HG03565 (cell line): ENCODE data around the gene WDR27.
"Not testable (repeated sequence)": the region's sequence is repeated elsewhere in the genome, so short reads cannot be mapped to it uniquely, and the experiment has no call there.

Experiments used
- ATAC-seq: cut with Tn5 transposase; IDR thresholded peaks from one replicate; pipeline ENCODE4 v1.9.1; 2021; ENCODE audit warnings: mild to moderate bottlenecking, moderate library complexity; ENCODE audit not compliant: unreplicated experiment

WDR27 gene

DNA sequence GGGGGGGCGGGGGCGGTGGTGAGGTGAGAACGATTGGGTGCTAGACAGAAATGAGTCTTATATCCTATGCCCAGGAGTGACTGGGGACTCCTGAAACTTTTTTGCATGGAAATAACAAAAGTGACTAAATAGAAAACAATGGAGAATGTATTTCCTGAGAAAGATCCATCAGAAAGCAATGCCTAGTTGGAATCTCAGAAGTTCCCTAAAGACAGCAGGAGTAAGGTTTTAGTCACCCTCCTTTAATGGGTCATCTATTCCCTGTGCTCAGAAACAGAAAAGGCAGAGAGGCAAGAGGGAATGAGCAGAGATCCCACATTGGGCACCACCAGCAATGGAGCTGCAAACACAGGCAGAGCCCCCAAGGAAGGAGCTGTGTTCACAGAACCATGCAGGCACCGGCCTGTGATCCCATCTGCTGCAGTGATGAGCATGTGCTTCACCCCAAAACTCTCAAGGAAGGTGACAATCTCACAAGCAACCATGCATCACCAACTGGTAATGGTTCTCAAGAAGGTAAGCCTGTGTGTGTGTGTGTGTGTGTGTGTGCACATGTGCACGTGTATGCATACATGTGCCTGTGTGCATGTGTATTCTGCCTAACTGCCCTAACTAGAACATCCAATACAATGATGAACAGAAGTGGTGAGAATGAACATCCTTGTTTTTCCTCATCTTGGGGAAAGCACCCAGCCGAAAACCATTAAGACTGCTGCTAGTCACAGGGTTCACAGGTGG, 168.4 kb downstream of the WDR27 start:
- no peak for ATAC-seq

DNA sequence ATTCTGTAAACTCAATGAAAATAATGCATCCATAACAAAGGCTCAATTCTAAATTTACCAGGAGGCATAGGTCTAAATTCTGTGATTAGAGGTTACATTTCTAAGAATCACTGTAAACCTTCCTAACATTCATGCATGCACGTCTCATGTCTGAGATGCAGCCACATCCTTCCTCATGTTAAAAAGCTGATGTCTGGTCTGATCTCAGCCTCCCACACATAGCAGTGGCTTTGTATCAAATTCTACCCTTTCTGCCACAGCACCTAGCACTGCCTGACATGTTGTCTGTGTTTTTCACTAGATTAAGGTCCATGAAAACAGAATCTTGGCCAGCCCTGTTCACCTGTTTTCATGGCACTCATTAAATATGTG, 171.1 kb downstream of the WDR27 start:
- ATAC-seq = no peak

DNA sequence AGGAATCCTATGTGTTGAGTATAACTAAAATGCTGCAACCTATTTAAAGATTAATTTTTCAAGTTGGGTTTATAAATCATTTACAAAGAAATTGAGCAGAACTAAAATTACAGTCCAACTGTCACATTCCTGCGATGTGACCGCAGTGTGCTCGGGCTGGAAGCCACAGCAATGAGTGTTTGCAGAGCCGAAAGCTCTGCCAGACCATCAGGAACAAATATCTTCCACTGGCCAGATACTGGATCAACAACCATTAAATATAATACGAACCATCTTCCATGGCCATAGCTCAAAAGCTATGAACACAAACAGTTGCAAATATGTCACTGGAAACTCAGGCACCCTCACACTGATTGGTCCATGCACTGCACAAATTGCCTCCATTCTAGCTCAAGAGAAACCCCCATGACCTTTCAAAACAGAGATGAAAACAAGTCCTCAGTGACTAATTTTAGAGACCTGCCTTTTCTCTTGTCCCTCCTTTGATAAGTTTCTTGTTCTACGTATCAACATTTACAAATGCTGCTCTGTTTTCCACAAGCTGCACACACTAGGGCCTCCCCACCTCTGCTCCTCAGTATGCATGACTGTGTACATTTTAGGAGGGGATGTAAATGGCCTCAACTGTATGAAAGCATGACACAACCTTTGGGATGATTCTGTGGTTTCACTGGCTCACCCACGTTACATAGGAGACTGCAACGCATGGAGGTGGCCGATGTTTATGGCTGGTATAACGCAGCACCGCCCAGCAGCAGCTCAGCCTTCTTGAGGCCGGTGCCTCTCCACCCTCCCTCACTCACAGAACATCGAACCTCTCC, 171.7 kb downstream of the WDR27 start:
- no peak for ATAC-seq

DNA sequence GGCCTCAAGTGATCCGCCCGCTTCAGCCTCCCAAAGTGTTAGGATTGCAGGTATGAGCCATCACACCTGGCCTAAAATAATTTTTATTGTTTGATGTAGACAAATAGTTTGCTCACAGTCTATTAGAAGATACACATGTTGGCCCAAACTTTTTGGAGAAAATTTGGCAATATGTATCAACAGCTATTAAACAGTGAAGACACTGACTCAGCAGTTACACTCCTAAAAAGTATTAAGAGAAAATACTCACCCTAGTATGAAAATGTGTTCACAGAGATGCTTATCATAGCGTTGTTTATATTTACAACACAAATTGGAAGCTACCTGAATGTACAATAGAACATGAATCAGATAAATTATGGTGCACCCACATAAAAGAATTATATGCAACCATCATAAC, 173.1 kb downstream of the WDR27 start:
- no peak for ATAC-seq

DNA sequence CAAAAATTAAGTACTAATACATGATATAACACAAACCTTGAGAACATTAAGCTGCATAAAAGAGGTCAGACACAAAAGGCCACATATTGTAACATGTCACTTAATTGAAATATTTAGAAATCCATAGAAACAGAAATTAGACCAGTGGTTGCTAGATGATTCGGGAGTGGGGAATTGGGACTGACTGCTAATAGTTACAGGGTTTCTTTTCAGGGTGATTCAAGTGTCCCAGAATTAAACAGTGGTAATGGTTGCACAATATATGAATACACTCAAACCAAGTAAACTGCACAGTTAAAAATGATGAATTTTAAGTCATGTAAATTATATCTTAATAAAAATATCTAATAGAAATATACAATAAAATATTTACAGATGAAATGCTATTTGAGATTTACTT, 174.5 kb downstream of the WDR27 start:
- no peak for ATAC-seq

DNA sequence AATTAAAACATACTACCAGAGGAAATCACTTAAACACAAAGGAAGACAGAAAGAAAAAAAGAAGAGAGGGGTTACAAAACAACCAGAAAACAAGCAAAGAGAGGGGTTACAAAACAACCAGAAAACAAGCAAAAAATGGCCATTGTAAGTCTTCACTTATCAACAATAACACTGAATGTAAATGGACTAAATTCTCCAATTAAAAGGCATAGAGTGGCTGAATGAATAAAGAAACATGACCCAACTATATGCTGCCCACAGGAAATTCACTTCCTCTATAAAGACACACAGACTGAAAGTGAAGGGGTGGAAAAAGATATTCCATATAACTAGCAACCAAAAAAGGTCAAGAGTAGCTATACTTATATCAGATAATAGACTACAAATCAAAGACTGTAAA, 180.0 kb downstream of the WDR27 start:
- no peak for ATAC-seq

DNA sequence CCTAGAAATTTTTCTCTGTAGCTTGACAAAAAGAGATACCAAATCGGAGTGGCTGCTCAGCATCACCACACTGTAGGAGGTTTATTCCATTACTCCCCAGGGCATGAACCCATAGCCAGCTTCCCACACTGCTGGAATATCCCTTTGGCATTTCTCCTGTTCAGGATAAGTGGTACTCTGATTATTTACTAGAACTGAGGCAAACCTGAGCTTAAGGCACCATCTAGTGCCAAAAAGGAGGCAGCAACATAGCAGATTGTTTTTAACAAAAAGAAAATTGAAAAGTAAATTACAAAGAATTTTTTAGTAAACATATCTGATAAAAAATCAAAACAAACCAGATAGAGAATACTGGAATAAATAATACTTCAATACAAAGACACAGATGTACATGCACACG, 181.7 kb downstream of the WDR27 start:
- no peak for ATAC-seq

DNA sequence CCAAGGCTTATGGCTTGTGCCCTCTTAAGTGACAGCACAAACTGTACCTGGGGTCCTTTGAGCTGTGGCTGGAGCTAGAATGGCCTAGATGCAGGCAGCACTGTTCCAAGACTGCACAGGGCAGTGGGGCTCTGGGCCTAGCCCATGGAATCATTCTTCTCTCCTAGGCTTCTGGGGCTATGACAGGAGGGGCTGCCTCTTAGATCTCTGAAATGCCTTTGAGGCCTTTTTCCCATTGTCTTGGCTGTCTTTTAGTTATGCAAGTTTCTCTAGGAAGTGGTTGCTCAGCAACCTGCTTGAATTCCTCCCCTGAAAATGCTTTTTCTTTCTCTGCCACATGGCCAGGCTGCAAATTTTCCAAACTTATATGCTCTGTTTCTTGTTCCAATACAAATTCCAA, 183.4 kb downstream of the WDR27 start:
- no peak for ATAC-seq

DNA sequence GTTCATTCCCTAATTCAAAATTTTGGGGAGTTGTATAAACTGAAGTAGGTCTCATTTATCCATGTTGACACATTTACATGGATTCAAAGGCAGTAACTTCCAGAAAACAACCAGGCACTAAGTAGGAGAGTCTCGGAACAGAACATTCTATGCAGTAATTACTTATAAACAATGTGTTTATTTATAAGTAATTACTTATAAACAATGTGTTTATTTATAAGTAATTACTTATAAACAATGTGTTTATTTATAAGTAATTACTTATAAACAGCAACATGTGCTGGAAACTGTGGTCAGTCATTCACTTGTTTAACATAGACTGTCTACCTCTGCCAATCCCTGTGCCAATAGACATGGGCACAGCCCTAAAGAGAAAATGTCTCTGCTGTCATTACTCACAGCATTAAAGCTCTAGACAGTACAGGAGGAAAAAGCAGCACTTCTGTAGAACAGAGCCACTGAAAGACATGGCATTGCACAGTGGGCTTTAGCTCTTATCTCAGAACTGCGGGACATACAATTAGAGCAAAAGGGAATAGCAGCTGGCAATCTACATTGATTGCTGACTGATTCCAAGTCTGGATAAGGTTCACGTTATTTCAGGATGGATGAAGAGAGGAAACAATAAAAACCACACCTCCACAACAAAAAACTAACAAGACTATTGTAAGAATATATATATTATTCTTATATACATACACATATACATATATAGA, 188.2 kb downstream of the WDR27 start:
- ATAC-seq = no peak

DNA sequence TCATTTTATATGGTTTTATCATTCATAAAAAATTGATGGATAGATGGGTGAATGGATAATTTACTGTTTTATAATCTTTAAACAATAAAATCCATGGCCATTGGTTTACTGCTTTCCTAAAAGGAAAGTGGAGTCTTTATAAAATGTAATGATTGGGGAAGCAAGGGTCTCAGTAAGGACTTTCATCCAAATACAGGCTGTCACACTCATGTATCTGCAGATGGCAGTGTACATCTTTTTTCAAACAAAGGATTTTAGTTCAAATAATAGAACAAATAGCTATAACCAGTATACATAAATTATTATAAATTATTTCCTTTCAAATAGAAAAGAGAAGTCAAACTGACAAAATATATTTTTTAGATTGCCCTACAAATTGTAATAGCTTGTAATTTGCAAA, 190.0 kb downstream of the WDR27 start:
- ATAC-seq = not testable (repeated sequence)

DNA sequence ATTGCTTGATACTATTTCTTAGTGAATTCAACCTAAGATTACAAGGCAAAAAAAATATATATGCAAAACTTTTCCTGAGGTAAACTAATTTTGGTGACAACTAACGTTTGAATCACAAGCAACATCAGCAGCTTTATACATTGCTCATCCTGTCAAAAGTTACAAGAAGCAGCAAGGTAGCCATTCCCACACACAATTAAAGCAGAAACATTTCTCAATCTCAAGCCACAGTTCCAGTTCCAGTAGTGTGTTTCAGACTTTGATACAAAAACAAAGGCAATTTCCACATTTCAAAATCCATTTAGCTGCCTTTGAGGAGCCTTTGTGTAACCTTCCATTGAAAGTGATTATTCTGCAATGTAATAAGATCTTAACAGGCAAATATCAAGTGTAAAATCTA, 191.0 kb downstream of the WDR27 start:
- ATAC-seq = no peak

DNA sequence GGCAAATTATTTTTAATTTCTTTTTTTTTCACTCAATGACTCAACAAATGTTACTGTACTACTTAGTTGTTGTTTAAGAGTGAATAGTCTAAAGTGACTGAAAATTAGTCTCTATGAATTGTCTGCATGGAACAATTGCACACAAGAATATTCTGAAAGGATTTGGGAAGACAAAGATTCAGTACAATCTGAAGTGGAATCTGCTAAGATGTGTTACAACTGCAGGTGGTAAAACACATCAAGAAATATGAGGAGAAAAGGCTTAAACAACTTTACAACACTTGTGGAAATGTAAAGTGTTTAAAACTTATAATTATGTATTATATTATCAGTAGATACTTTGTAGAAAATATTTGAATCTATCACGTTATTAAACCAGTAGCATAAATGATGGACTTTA, 193.4 kb downstream of the WDR27 start:
- ATAC-seq = no peak

DNA sequence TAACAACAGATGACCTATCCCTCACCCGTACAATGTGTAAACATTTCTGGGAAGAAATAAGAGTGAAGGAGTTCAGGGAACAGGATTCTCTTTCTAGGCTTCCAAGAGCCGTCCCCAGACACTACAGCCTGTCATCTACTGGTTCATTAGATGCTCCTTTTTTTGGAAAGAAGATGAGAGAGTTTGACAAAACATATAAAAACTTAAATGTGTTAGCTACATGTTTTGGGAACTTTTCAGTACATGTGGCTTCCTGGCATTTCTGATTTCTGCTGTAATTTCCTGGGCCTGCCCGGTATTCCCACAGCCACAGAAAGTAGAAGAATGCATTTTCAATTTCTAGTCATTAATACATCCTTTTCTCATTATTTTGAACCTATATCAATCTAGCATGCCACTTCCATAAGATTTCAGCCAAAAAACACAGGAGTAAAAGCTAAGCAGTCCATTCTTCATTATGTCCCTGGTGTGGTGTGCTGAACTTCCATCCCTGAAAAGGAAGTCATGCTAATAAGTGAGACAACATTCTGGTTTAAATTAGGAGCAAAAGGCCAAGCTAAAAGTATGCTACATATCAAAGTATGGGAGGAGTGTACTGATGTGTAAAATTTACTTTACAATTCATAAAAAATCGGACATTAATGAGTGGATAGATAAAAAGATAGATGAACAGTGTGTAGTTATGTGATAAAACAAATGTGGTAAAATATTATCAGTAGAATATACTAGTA, 198.2 kb downstream of the WDR27 start:
- no peak for ATAC-seq

DNA sequence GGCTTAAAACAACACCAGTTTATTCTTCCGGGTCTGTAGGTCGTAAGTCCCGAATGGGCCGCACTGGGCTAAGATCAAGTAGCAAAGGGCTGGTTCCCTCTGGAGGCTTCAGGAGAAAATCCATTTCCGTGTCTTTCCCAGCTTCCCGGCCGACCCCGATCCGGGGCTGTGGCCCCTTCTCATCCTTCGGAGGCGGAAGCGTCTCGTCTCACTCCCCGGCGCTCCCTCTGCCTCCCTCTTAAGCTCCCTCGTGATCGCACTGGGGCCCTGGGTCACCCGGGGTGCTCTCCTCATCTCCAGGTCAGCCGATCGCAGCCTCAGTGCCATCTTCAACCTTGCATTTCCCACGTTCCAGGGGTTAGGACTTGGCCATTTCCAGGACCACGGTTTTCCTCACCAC, 199.4 kb downstream of the WDR27 start:
- no peak for ATAC-seq

DNA sequence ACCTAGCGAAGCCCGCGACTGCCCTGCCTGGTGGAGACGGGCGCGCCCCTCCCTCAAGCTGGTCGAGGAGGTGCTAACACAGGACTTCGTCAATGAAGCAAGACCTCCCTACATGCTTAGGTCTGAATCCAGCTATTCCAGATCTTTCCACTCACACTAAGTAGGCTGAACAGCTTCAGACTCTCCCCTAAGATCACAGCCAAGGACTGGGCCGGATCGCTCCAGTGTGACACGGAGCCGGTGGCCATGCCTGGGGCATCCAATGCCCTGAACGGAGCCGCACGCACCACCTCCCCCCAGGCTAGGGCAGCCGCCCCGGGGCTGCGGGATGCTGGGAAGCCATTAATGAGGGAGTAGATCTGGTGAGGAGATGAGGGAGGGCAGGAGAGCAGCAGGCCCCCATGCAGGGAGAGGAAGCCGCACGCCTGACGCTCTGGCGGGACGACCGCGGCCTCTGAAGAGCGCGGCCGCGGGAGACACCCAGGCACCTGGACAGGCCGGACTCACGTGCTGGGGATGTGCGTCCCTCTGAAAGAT, 200.0 kb downstream of the WDR27 start:
- no peak for ATAC-seq

DNA sequence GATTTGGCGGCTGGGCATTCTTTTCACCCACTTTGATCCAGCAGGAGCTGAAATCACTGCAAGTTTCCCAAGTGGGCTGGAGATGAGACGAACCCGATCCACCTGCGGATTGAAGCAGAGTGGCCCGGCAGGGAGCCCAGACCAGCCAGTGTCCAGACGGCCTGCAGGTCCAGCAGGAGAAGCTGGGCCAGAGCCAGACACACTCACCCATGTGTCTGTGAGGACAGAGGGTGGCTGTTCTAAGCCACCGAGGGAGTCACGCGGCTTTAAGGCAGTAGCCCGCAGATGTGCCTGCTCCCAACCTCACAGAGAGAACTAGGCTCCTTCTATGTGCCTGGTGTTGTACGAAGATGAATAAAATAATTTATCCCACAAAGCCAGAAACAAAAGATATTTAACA, 200.7 kb downstream of the WDR27 start:
- ATAC-seq = no peak

DNA sequence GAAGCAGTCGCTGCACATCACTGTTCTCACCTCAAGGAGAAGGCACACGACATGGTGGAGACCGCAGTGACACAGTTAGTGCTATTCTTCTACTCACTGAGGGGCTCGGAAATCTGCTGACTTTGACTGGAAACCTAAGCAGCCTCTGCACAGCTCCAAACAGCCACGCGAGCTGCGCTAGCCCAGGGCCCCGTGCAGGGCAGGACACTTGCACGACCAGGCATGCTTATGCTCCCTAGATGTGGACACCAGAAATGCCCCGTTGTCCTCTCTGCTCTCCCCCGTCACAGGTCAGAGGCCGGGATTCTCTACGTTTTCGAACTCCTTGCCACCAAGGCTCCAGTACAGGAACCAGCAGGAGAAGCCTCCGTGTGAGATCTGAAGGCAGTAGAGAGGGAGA, 201.1 kb downstream of the WDR27 start:
- ATAC-seq = no peak

DNA sequence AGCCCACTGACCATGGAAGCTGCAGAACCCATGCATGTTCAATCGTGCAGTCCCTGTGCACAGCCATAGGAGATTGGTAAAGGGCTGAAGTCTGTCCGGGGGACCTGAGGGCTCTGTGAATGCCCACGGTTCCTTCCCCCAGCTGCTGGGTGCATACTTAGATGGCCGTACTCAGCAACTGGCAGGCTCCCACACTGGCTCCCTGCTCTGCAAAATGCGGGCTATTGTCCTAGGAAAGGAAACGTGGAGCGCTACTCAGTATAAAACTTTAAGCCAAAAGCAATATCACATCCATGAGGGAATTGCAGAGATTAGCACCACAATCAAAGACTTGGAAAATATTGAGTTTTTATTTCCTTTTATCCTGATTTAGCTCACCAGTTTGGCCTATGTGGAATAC, 202.0 kb downstream of the WDR27 start:
- no peak for ATAC-seq

DNA sequence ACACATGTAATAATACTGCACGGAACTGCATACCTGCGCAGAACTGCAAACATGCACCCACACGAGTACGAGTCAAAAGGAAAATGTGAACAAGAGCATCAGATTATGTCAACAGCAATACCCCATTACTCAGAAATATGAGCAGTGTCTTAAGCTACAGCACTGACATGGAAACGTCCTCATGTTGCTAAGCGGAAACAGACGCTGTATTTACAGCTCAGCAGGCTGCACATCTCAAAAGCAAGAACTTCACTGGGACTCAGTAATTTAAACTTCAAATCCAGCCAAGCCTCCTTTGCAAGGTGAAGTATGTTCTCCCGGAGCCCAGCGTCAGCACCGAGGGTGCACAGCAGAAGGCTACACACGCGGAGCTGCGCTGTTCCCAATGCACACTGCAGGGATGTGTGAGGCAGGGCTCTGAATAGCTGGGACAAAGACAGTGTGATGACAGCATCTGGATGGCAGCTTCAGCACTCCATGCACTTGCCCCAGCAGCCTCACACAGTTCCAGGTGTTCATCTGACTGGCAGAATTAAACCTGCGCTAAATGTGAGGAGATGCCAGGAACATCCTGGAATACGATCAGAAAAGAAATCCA, 202.8 kb downstream of the WDR27 start:
- no peak for ATAC-seq

DNA sequence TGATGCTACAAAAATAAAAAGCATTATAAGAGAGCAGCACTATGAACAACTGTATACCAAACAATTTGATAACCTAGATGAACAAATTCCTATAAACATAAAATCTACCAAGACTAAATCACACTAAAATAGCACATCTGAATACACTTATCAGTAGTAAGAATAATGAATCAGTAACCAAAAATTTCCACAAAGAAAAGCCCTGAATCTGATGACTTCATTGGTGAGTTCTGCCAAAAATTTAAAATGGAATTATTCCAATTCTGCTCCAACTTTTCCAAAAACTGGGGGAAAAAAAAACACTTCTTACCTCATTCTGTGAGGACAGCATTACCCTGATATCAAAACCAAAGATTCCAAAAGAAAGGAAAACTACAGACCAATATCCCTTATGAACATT, 206.2 kb downstream of the WDR27 start:
- ATAC-seq = no peak

DNA sequence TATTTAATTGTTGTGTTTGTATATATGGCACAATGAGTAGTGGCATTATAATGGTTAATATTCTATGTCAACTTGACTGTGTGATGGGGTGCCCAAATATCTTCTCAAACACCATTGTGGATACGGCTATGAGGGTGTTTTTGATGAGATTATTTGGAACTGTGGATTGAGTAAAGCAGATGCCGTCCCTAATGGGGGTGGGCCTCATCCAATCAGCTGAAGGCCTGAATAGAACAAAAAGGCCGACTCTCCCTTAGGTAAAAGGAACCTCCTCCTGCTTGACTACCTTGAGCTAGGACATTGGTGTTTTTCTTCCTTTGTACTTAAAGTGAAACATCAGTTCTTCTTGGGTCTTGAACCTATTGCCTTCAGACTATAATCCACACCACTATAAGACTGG, 207.8 kb downstream of the WDR27 start:
- no peak for ATAC-seq
